ENCODE data around the gene HERC3.

The HERC3 gene

GRCh38 chr4:88597970-88598660 lies 5.8 kb downstream of the HERC3 start:
- Histone ChIP-seq H3K4me3 (ENCODE audit: low read length) (no peak overlapping the region), H3K36me3 (replicated peaks; ENCODE audit: insufficient read depth, low read length) (no peaks in the 10 kb centered on the region), H3K4me1 (ENCODE audit: low read length) (0 out of 2 replicates have a peak, but pooled peaks cover 4% of the 10 kb centered on the region), H3F3A (ENCODE audit: insufficient read depth, low read length) (no peaks in the 10 kb centered on the region), H2AFZ (ENCODE audit: low read length) (no peak overlapping the region), H3K27me3 (replicated peaks; ENCODE audit: insufficient read depth, low read length) (no peaks in the 10 kb centered on the region), H3K4me2 (ENCODE audit: low read depth, low read length) (no peak overlapping the region), H3K9me3 (replicated peaks; ENCODE audit: insufficient read depth, low read length) (no peaks in the 10 kb centered on the region), H4K20me1 (ENCODE audit: insufficient read depth, low read length) (no peaks in the 10 kb centered on the region), H3K79me2 (ENCODE audit: low read length) (0 out of 2 replicates have a peak, but pooled peaks cover 14% of the 10 kb centered on the region), H3K9ac (ENCODE audit: low read length) (no peak overlapping the region), H3K27ac (ENCODE audit: low read length) (no peak overlapping the region), H3K9me2 (replicated peaks; ENCODE audit: insufficient read depth, low read length) (no peaks in the 10 kb centered on the region)
- DNase-seq = no peak
- TF ChIP-seq, protein P1, sequence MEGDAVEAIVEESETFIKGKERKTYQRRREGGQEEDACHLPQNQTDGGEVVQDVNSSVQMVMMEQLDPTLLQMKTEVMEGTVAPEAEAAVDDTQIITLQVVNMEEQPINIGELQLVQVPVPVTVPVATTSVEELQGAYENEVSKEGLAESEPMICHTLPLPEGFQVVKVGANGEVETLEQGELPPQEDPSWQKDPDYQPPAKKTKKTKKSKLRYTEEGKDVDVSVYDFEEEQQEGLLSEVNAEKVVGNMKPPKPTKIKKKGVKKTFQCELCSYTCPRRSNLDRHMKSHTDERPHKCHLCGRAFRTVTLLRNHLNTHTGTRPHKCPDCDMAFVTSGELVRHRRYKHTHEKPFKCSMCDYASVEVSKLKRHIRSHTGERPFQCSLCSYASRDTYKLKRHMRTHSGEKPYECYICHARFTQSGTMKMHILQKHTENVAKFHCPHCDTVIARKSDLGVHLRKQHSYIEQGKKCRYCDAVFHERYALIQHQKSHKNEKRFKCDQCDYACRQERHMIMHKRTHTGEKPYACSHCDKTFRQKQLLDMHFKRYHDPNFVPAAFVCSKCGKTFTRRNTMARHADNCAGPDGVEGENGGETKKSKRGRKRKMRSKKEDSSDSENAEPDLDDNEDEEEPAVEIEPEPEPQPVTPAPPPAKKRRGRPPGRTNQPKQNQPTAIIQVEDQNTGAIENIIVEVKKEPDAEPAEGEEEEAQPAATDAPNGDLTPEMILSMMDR (IDR thresholded peaks at IDR 0.05; ENCODE audit: low read length) = no peak
- TF ChIP-seq EZH2phosphoT487 (IDR thresholded peaks at IDR 0.05; ENCODE audit: low read length) (no peak), EZH2 (optimal IDR thresholded peaks at IDR 0.05; ENCODE audit: low read depth, low read length) (no peak)

GRCh38 chr4:88599298-88599697 lies 7.0 kb downstream of the HERC3 start:
- Histone ChIP-seq H3K4me2 (ENCODE audit: low read depth, low read length) (no peak overlapping the region), H3K36me3 (replicated peaks; ENCODE audit: insufficient read depth, low read length) (no peaks in the 10 kb centered on the region), H3K4me1 (ENCODE audit: low read length) (no peaks in the 10 kb centered on the region), H3K27me3 (replicated peaks; ENCODE audit: insufficient read depth, low read length) (no peaks in the 10 kb centered on the region), H3K27ac (ENCODE audit: low read length) (no peak overlapping the region), H3K79me2 (ENCODE audit: low read length) (0 out of 2 replicates have a peak, but pooled peaks cover 3% of the 10 kb centered on the region), H2AFZ (ENCODE audit: low read length) (no peak overlapping the region), H3F3A (ENCODE audit: insufficient read depth, low read length) (no peaks in the 10 kb centered on the region), H3K4me3 (ENCODE audit: low read length) (no peak overlapping the region), H4K20me1 (ENCODE audit: insufficient read depth, low read length) (no peaks in the 10 kb centered on the region), H3K9me2 (replicated peaks; ENCODE audit: insufficient read depth, low read length) (no peaks in the 10 kb centered on the region), H3K9me3 (replicated peaks; ENCODE audit: insufficient read depth, low read length) (no peaks in the 10 kb centered on the region), H3K9ac (ENCODE audit: low read length) (no peak overlapping the region)
- DNase-seq = no peak
- TF ChIP-seq EZH2 (optimal IDR thresholded peaks at IDR 0.05; ENCODE audit: low read depth, low read length) = no peak
- TF ChIP-seq EZH2phosphoT487 (IDR thresholded peaks at IDR 0.05; ENCODE audit: low read length) = no peak
- TF ChIP-seq, protein P1 (IDR thresholded peaks at IDR 0.05; ENCODE audit: low read length) = no peak

DNA sequence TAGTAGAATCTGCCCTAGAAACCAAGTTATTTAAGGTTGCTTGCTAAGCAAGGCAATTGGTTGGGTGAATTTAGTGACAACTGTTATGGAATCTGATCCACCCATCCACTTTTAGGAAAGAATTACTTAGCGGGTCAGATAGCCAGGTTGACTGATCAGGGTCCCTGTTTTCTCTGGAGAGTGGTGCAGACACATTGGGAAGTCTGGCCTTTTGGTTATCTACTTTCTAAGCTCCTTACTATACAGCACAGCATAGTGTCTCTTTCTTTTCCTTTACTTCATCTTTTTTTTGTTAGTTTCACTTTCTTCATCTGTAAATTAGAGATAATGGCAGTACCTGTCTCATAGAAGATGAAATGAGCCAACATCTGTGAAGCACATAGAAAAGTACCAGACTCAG lies 7.4 kb downstream of the HERC3 start:
- no peaks in the 10 kb centered on the region for H3K79me2 ChIP-seq (ENCODE audit: low read length)
- H3K4me1 ChIP-seq (ENCODE audit: low read length) = no peaks in the 10 kb centered on the region
- no peak for DNase-seq
- H3K27me3 ChIP-seq (replicated peaks; ENCODE audit: insufficient read depth, low read length) = no peaks in the 10 kb centered on the region
- no peaks in the 10 kb centered on the region for H3K36me3 ChIP-seq (replicated peaks; ENCODE audit: insufficient read depth, low read length)
- no peaks in the 10 kb centered on the region for H3F3A ChIP-seq (ENCODE audit: insufficient read depth, low read length)
- TF ChIP-seq EZH2 (optimal IDR thresholded peaks at IDR 0.05; ENCODE audit: low read depth, low read length) (no peak), EZH2phosphoT487 (IDR thresholded peaks at IDR 0.05; ENCODE audit: low read length) (no peak)
- TF ChIP-seq, protein P1 (IDR thresholded peaks at IDR 0.05; ENCODE audit: low read length) = no peak
- H3K9me3 ChIP-seq (replicated peaks; ENCODE audit: insufficient read depth, low read length) = no peaks in the 10 kb centered on the region
- no peak overlapping the region for H3K4me3 ChIP-seq (ENCODE audit: low read length)
- H2AFZ ChIP-seq (ENCODE audit: low read length) = no peak overlapping the region
- H3K9me2 ChIP-seq (replicated peaks; ENCODE audit: insufficient read depth, low read length) = no peaks in the 10 kb centered on the region
- no peak overlapping the region for H3K27ac ChIP-seq (ENCODE audit: low read length)
- H3K4me2 ChIP-seq (ENCODE audit: low read depth, low read length) = no peak overlapping the region
- H4K20me1 ChIP-seq (ENCODE audit: insufficient read depth, low read length) = no peaks in the 10 kb centered on the region
- no peak overlapping the region for H3K9ac ChIP-seq (ENCODE audit: low read length)
